Neuronal stem cell (in vitro differentiated cells): Measurements from ENCODE around the gene MUC20.
A peak's percentile ranks its signal among the peaks of the same experiment; 100 is the strongest.
"Not testable (repeated sequence)": the region's sequence is repeated elsewhere in the genome, so short reads cannot be mapped to it uniquely, and the experiment has no call there.

ENCODE experiments used
- DNase-seq: peaks from one replicate; pipeline ENCODE4 v3.0.0-alpha.2; 2013; ENCODE audit warnings: low spot score
- H2AFZ ChIP-seq: one replicate; pipeline ENCODE4 v1.6.1; 2013; ENCODE audit warnings: mild to moderate bottlenecking, low read length, inconsistent platforms
- H2AK5ac ChIP-seq: 2 replicates; pipeline ENCODE4 v1.6.1; 2013; ENCODE audit warnings: low read depth, mild to moderate bottlenecking, inconsistent platforms, low read length, moderate library complexity, mixed read lengths
- H2BK120ac ChIP-seq: 2 replicates; pipeline ENCODE4 v1.6.1; 2013; ENCODE audit warnings: low read depth, mild to moderate bottlenecking, inconsistent platforms, low read length, moderate library complexity, mixed read lengths
- H2BK12ac ChIP-seq: one replicate; pipeline ENCODE4 v1.6.1; 2013; ENCODE audit warnings: low read length, inconsistent platforms
- H2BK15ac ChIP-seq: 2 replicates; pipeline ENCODE4 v1.6.1; 2013; ENCODE audit warnings: mild to moderate bottlenecking, low read length, inconsistent platforms, mixed read lengths
- H2BK5ac ChIP-seq: one replicate; pipeline ENCODE4 v1.6.1; 2013; ENCODE audit warnings: inconsistent platforms, mild to moderate bottlenecking, low read length, moderate library complexity
- H3K14ac ChIP-seq: one replicate; pipeline ENCODE4 v1.6.1; 2013; ENCODE audit warnings: low read length, inconsistent platforms
- H3K18ac ChIP-seq: 2 replicates; pipeline ENCODE4 v1.6.1; 2013; ENCODE audit warnings: low read length, inconsistent platforms
- H3K23ac ChIP-seq: 2 replicates; pipeline ENCODE4 v1.6.1; 2013; ENCODE audit warnings: low read depth, mild to moderate bottlenecking, mixed read lengths, low read length, inconsistent platforms; ENCODE audit not compliant: poor library complexity
- H3K27ac ChIP-seq: replicated peaks from 3 replicates; pipeline ENCODE4 v1.5.1; 2013; ENCODE audit warnings: low read length, inconsistent platforms
- H3K27me3 ChIP-seq, 3 experiments: 2 replicates each; pipeline ENCODE4 v1.6.1; 2013; ENCODE audit warnings: low read length in 3 of 3, mild to moderate bottlenecking in 2 of 3, inconsistent platforms in 1 of 3, low read depth in 1 of 3, mixed read lengths in 1 of 3, moderate library complexity in 1 of 3; ENCODE audit not compliant: control insufficient read depth in 3 of 3, insufficient read depth in 3 of 3
- H3K36me3 ChIP-seq, 2 donors: replicated peaks in 1 of 2; 2 replicates each; pipeline ENCODE4 v1.6.1; 2013; ENCODE audit warnings: low read length in 2 of 2; ENCODE audit not compliant: control insufficient read depth in 2 of 2, insufficient read depth in 2 of 2
- H3K4ac ChIP-seq: 2 replicates; pipeline ENCODE4 v1.6.1; 2013; ENCODE audit warnings: inconsistent platforms, mild to moderate bottlenecking, low read length, moderate library complexity
- H3K4me1 ChIP-seq, 2 donors: 1 replicate in 1 of 2; 2 replicates in 1 of 2; pipeline ENCODE4 v1.6.1; 2013; ENCODE audit warnings: low read length in 2 of 2, low read depth in 1 of 2; ENCODE audit not compliant: control insufficient read depth in 2 of 2, insufficient read depth in 1 of 2
- H3K4me2 ChIP-seq: one replicate; pipeline ENCODE4 v1.6.1; 2013; ENCODE audit warnings: mild to moderate bottlenecking, low read length, inconsistent platforms; ENCODE audit not compliant: insufficient read depth, poor library complexity, severe bottlenecking
- H3K4me3 ChIP-seq, 2 donors: 2 replicates each; pipeline ENCODE4 v1.5.1; 2013; ENCODE audit warnings: low read length in 2 of 2, mild to moderate bottlenecking in 2 of 2, inconsistent platforms in 1 of 2, moderate library complexity in 1 of 2
- H3K79me1 ChIP-seq: one replicate; pipeline ENCODE4 v1.6.1; 2013; ENCODE audit warnings: low read depth, mild to moderate bottlenecking, inconsistent platforms, low read length, moderate library complexity
- H3K9ac ChIP-seq: one replicate; pipeline ENCODE4 v1.6.1; 2013; ENCODE audit warnings: mild to moderate bottlenecking, low read depth, low read length, inconsistent platforms; ENCODE audit not compliant: poor library complexity
- H3K9me3 ChIP-seq, 2 donors: replicated peaks in 1 of 2; 2 replicates each; pipeline versions ENCODE3 to v1.6.1; 2013; ENCODE audit warnings: low read length in 2 of 2, mild to moderate bottlenecking in 2 of 2, inconsistent platforms in 1 of 2, low read depth in 1 of 2, mixed read lengths in 1 of 2, moderate library complexity in 1 of 2; ENCODE audit not compliant: control insufficient read depth in 2 of 2, insufficient read depth in 1 of 2
- H4K8ac ChIP-seq: one replicate; pipeline ENCODE4 v1.6.1; 2013; ENCODE audit warnings: low read depth, mild to moderate bottlenecking, inconsistent platforms, low read length, moderate library complexity
- H4K91ac ChIP-seq: one replicate; pipeline ENCODE4 v1.6.1; 2013; ENCODE audit warnings: low read length, low read depth, mild to moderate bottlenecking, inconsistent platforms; ENCODE audit not compliant: poor library complexity
- WGBS, 2 donors: extraction: QIAGEN DNeasy Blood & Tissue Kit; methylation state at CpG; one replicate each; pipeline ENCODE4 v1.1.7; 2013; ENCODE audit warnings: missing lambda C conversion rate in 2 of 2, mixed read lengths in 1 of 2; ENCODE audit not compliant: insufficient read length in 2 of 2, insufficient replicate concordance in 1 of 2; ENCODE audit errors: extremely low coverage in 2 of 2; 5-methylcytosine and 5-hydroxymethylcytosine counted together

MUC20 gene

GRCh38 chr3:195727606-195728195 is 6.9 kb downstream of the MUC20 start:
- H3K9me3 ChIP-seq: no peaks in the 10 kb centered on the region
- no peak overlapping the region for H3K9ac ChIP-seq
- no peak overlapping the region for H4K91ac ChIP-seq
- no peak overlapping the region for H2BK5ac ChIP-seq
- peaks cover 0 to 4% of the 10 kb centered on the region in 2 donors for H3K4me1 ChIP-seq
- no peak overlapping the region for H3K14ac ChIP-seq
- no CpG with 5 or more reads among the region's 7 CpGs for WGBS, 2 donors
- H2AFZ ChIP-seq: no peak overlapping the region
- H3K4ac ChIP-seq: no peak overlapping the region
- peak overlapping the region in 1 of 2 donors; percentile 22 for H3K4me3 ChIP-seq
- H3K27ac ChIP-seq: no peak overlapping the region
- H2BK120ac ChIP-seq: no peak overlapping the region
- no peak overlapping the region for H2AK5ac ChIP-seq
- peaks cover 0 to 10% (median 4%) of the 10 kb centered on the region in 3 experiments for H3K27me3 ChIP-seq
- H3K23ac ChIP-seq: no peak overlapping the region
- DNase-seq: no peak
- no peak overlapping the region for H4K8ac ChIP-seq
- H3K4me2 ChIP-seq: no peak overlapping the region
- H3K36me3 ChIP-seq: no peaks in the 10 kb centered on the region
- H2BK15ac ChIP-seq: no peak overlapping the region
- H3K79me1 ChIP-seq: no peaks in the 10 kb centered on the region
- H2BK12ac ChIP-seq: no peak overlapping the region
- no peak overlapping the region for H3K18ac ChIP-seq

GRCh38 chr3:195728789-195729188 is 8.0 kb downstream of the MUC20 start:
- H3K18ac ChIP-seq, H4K91ac ChIP-seq, H3K9me3 ChIP-seq, H3K4me3 ChIP-seq, H2BK120ac ChIP-seq, DNase-seq, H2AK5ac ChIP-seq, H4K8ac ChIP-seq, H2BK15ac ChIP-seq, H3K79me1 ChIP-seq, H3K14ac ChIP-seq, H2BK5ac ChIP-seq, H3K4me1 ChIP-seq, H3K4me2 ChIP-seq, H2BK12ac ChIP-seq, H3K23ac ChIP-seq, H3K4ac ChIP-seq, H3K27ac ChIP-seq, H3K9ac ChIP-seq, H3K36me3 ChIP-seq: not testable (repeated sequence)
- Histone ChIP-seq H3K27me3 (peaks cover 0 to 16% (median 4%) of the 10 kb centered on the region in 3 experiments), H2AFZ (peak overlapping the region; percentile 51)
- WGBS, 2 donors: no CpG with 5 or more reads among the region's 5 CpGs

GRCh38 chr3:195729476-195730251 is 8.9 kb downstream of the MUC20 start:
- H2BK15ac ChIP-seq: no peak overlapping the region
- no peak for DNase-seq
- H3K14ac ChIP-seq: no peak overlapping the region
- no peak overlapping the region for H3K23ac ChIP-seq
- no peak overlapping the region for H2AK5ac ChIP-seq
- H2AFZ ChIP-seq: no peak overlapping the region
- H3K9ac ChIP-seq: no peak overlapping the region
- peaks cover 4% of the 10 kb centered on the region in 2 donors for H3K4me1 ChIP-seq
- no peaks in the 10 kb centered on the region for H3K9me3 ChIP-seq
- no peak overlapping the region for H4K8ac ChIP-seq
- no peak overlapping the region for H3K4ac ChIP-seq
- H3K4me3 ChIP-seq: no peak overlapping the region
- peak overlapping the region; percentile 41 for H3K18ac ChIP-seq
- H2BK120ac ChIP-seq: no peak overlapping the region
- H3K27me3 ChIP-seq: peaks cover 0 to 16% (median 4%) of the 10 kb centered on the region in 3 experiments
- H3K27ac ChIP-seq: no peak overlapping the region
- H4K91ac ChIP-seq: no peak overlapping the region
- H3K36me3 ChIP-seq: no peaks in the 10 kb centered on the region
- H3K79me1 ChIP-seq: no peaks in the 10 kb centered on the region
- H2BK5ac ChIP-seq: no peak overlapping the region
- H2BK12ac ChIP-seq: no peak overlapping the region
- no peak overlapping the region for H3K4me2 ChIP-seq
- no CpG with 5 or more reads among the region's 18 CpGs for whole genome bisulfite sequencing, 2 donors

GRCh38 chr3:195731356-195731905 is 10.7 kb downstream of the MUC20 start:
- Histone ChIP-seq H3K36me3 (no peaks in the 10 kb centered on the region), H2BK15ac (peak overlapping the region; percentile 5), H3K79me1 (no peaks in the 10 kb centered on the region), H3K9ac (peak overlapping the region; percentile 15), H3K27me3 (peaks cover 0 to 30% (median 4%) of the 10 kb centered on the region in 3 experiments), H3K14ac (no peak overlapping the region), H3K18ac (no peak overlapping the region), H3K4me3 (no peak overlapping the region), H3K4me2 (no peak overlapping the region), H2BK5ac (no peak overlapping the region), H2AK5ac (peak overlapping the region; percentile 51), H4K8ac (no peak overlapping the region), H2BK120ac (no peak overlapping the region), H3K27ac (no peak overlapping the region), H2AFZ (no peak overlapping the region), H3K4me1 (peaks cover 4 to 5% of the 10 kb centered on the region in 2 donors), H4K91ac (no peak overlapping the region), H2BK12ac (no peak overlapping the region), H3K9me3 (no peaks in the 10 kb centered on the region), H3K23ac (no peak overlapping the region), H3K4ac (no peak overlapping the region)
- no CpG with 5 or more reads among the region's 11 CpGs for WGBS, 2 donors
- DNase-seq: no peak
